ENCODE results near the gene RPSA.

GRCh38 chr3:39423436-39423970 is 17.0 kb downstream of the RPSA start:
- TF ChIP-seq CTCF (IDR thresholded peaks at IDR 0.05) (no peak), ZFX (IDR thresholded peaks at IDR 0.05; ENCODE audit: borderline replicate concordance) (no peak)

Data from 22Rv1 (cell line).